Muscle of leg (tissue), 11 donors: Measurements from ENCODE around the gene DCN. TPM values are rescaled to one million over a fixed set of nuclear protein-coding genes. Genes with fewer than 3 reads are reported as not detected.
A peak's percentile ranks its signal among the peaks of the same experiment; 100 is the strongest.

Source experiments
- DNase-seq: peaks from one replicate; pipeline ENCODE4 v3.0.0; 2013
- H3K27ac ChIP-seq: one replicate; pipeline ENCODE4 v1.5.1; 2013; ENCODE audit warnings: mild to moderate bottlenecking, low read length, control low read depth
- H3K27me3 ChIP-seq: one replicate; pipeline ENCODE4 v1.6.1; 2013; ENCODE audit warnings: low read length; ENCODE audit not compliant: control insufficient read depth, insufficient read depth
- H3K36me3 ChIP-seq: one replicate; pipeline ENCODE4 v1.6.1; 2013; ENCODE audit warnings: low read length; ENCODE audit not compliant: control insufficient read depth, insufficient read depth
- H3K4me1 ChIP-seq: one replicate; pipeline ENCODE4 v1.6.1; 2013; ENCODE audit warnings: low read length; ENCODE audit not compliant: control insufficient read depth, insufficient read depth
- H3K4me3 ChIP-seq: one replicate; pipeline ENCODE4 v1.5.1; 2013; ENCODE audit warnings: low read length, control low read depth
- H3K9me3 ChIP-seq: replicated peaks from 2 replicates; pipeline ENCODE4 v1.6.1; 2013; ENCODE audit warnings: low read depth, low read length; ENCODE audit not compliant: control insufficient read depth
- WGBS: methylation state at CpG from one replicate; pipeline ENCODE4 v1.1.5; 2013; ENCODE audit warnings: missing lambda C conversion rate; ENCODE audit not compliant: insufficient coverage; 5-methylcytosine and 5-hydroxymethylcytosine counted together
- polyA plus RNA-seq, 8 donors: library from polyadenylated mRNA; unstranded; fragments of 120-200 nt; gene quantifications; one replicate each; pipeline versions ENCODE4 v1.2.1 to v1.2.3, GENCODE V29; 2013; ENCODE audit warnings: inconsistent platforms in 1 of 8, low replicate concordance in 1 of 8; ENCODE audit not compliant: insufficient read length in 8 of 8, insufficient read depth in 1 of 8
- total RNA-seq: library from RNA; stranded (reverse); fragments of 120-200 nt; gene quantifications from one replicate; pipeline ENCODE4 v1.2.4, GENCODE V29; 2013

The DCN gene
- total and polyA plus RNA-seq, 9 donors, result 1,075 to 2,946 (median 1,614) TPM

GRCh38 chr12:91126516-91126915 is 56.1 kb downstream of the DCN start:
- no peaks in the 10 kb centered on the region for H3K4me1 ChIP-seq
- no peaks in the 10 kb centered on the region for H3K9me3 ChIP-seq
- peak; percentile 48 for DNase-seq
- H3K27me3 ChIP-seq, result no peaks in the 10 kb centered on the region
- H3K36me3 ChIP-seq, result no peaks in the 10 kb centered on the region
- H3K27ac ChIP-seq, result no peak overlapping the region
- H3K4me3 ChIP-seq, result no peak overlapping the region
- no CpG with 5 or more reads among the region's 1 CpG for WGBS

- Histone ChIP-seq H3K27me3 (no peaks in the 10 kb centered on the region), H3K36me3 (no peaks in the 10 kb centered on the region), H3K4me1 (no peaks in the 10 kb centered on the region), H3K4me3 (no peak overlapping the region), H3K27ac (no peak overlapping the region), H3K9me3 (no peaks in the 10 kb centered on the region)
- DNase-seq, result no peak
- no CpG with 5 or more reads among the region's 5 CpGs for WGBS
Observed at GRCh38 chr12:91123236-91123916, 59.2 kb downstream of the DCN start.

- Histone ChIP-seq H3K27me3 (no peaks in the 10 kb centered on the region), H3K27ac (no peak overlapping the region), H3K4me3 (no peak overlapping the region), H3K9me3 (no peaks in the 10 kb centered on the region), H3K36me3 (no peaks in the 10 kb centered on the region), H3K4me1 (no peaks in the 10 kb centered on the region)
- DNase-seq, result no peak
Observed at GRCh38 chr12:91120781-91121180, 61.8 kb downstream of the DCN start.

- no peak for DNase-seq
- no CpG with 5 or more reads among the region's 1 CpG for WGBS
- H3K27ac ChIP-seq, result no peak overlapping the region
- H3K4me1 ChIP-seq, result no peaks in the 10 kb centered on the region
- no peaks in the 10 kb centered on the region for H3K9me3 ChIP-seq
- no peaks in the 10 kb centered on the region for H3K36me3 ChIP-seq
- no peak overlapping the region for H3K4me3 ChIP-seq
- no peaks in the 10 kb centered on the region for H3K27me3 ChIP-seq
Observed at GRCh38 chr12:91119089-91119488, 63.5 kb downstream of the DCN start.

- no peaks in the 10 kb centered on the region for H3K9me3 ChIP-seq
- H3K4me1 ChIP-seq, result no peaks in the 10 kb centered on the region
- H3K27ac ChIP-seq, result no peak overlapping the region
- no peaks in the 10 kb centered on the region for H3K27me3 ChIP-seq
- no peak for DNase-seq
- no peaks in the 10 kb centered on the region for H3K36me3 ChIP-seq
- WGBS, result 90% methylated on average over 2 of the region's 6 CpGs
- H3K4me3 ChIP-seq, result no peak overlapping the region
Observed at GRCh38 chr12:91113621-91114020, 69.0 kb downstream of the DCN start.

- peak within 1 kb of the TSS; percentile 87 for H3K27ac ChIP-seq
- no peaks in the 10 kb centered on the region for H3K9me3 ChIP-seq
- peaks cover 2% of the 10 kb centered on the region for H3K36me3 ChIP-seq
- no peaks in the 10 kb centered on the region for H3K27me3 ChIP-seq
- 14% methylated on average over 2 of the region's 7 CpGs for WGBS
- peak; percentile 98 for DNase-seq
- H3K4me3 ChIP-seq, result peak within 1 kb of the TSS; percentile 40
- H3K4me1 ChIP-seq, result no peaks in the 10 kb centered on the region
Observed at GRCh38 chr12:91111366-91112325, 71.0 kb downstream of the DCN start, which contains the start of gene LUM. Gene LUM, minus strand, starts transcription at chr12:91111494. Its CDS starts 2,515 bp downstream, at chr12:91108979.

- no peaks in the 10 kb centered on the region for H3K27me3 ChIP-seq
- peak; percentile 54 for DNase-seq
- H3K4me3 ChIP-seq, result peak overlapping the region; percentile 40
- no CpG with 5 or more reads among the region's 5 CpGs for WGBS
- H3K9me3 ChIP-seq, result no peaks in the 10 kb centered on the region
- no peaks in the 10 kb centered on the region for H3K4me1 ChIP-seq
- peak overlapping the region; percentile 87 for H3K27ac ChIP-seq
- H3K36me3 ChIP-seq, result peaks cover 2% of the 10 kb centered on the region
Observed at GRCh38 chr12:91110311-91110924, 72.2 kb downstream of the DCN start.

- peak overlapping the region; percentile 40 for H3K4me3 ChIP-seq
- H3K27me3 ChIP-seq, result no peaks in the 10 kb centered on the region
- no CpG with 5 or more reads among the region's 2 CpGs for WGBS
- H3K9me3 ChIP-seq, result no peaks in the 10 kb centered on the region
- peaks cover 2% of the 10 kb centered on the region for H3K36me3 ChIP-seq
- no peak for DNase-seq
- no peaks in the 10 kb centered on the region for H3K4me1 ChIP-seq
- peak overlapping the region; percentile 87 for H3K27ac ChIP-seq
Observed at GRCh38 chr12:91109581-91110310, 72.9 kb downstream of the DCN start.

- no peaks in the 10 kb centered on the region for H3K27me3 ChIP-seq
- H3K4me3 ChIP-seq, result peak overlapping the region; percentile 40
- no peaks in the 10 kb centered on the region for H3K9me3 ChIP-seq
- no CpG with 5 or more reads among the region's 7 CpGs for WGBS
- no peaks in the 10 kb centered on the region for H3K4me1 ChIP-seq
- H3K27ac ChIP-seq, result peak overlapping the region; percentile 87
- peak; percentile 92 for DNase-seq
- peaks cover 2% of the 10 kb centered on the region for H3K36me3 ChIP-seq
Observed at GRCh38 chr12:91109148-91109564, 73.5 kb downstream of the DCN start.
